Measurements from ENCODE around the gene EPHA4.

DNA sequence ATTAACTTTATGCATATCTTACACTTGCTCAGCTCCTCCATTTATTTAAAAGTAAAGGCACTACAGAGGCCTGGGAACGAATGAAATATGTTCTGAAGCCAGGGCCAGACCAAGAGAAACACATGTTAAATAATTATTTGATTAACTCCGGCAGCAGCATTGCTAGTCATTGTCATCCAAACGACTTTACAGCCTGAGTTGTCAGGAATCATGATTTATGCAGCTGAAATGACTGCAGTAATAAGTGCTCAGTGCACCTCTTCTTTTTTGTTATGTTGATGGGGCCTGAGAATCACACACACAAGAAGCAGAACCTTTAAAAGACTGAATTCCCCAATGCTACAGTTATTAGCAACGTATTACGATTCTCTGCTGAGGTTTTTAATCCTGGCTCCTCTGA lies 58.9 kb downstream of the EPHA4 start:
- TF ChIP-seq CTCF (IDR thresholded peaks at IDR 0.05) (no peak), POLR2A (IDR thresholded peaks at IDR 0.05) (no peak), EP300 (IDR thresholded peaks at IDR 0.05) (no peak)
